T47D (cell line): ENCODE measurements around the gene PRAMEF18.
"Not testable (repeated sequence)": the region's sequence is repeated elsewhere in the genome, so short reads cannot be mapped to it uniquely, and the experiment has no call there.

Experiments
- DNase-seq, 2 experiments: peaks; one replicate each; pipeline versions ENCODE4 v3.0.0 to v3.0.0-alpha.2; 2011 to 2012; ENCODE audit warnings: low read depth in 1 of 2, low spot score in 1 of 2
- in situ Hi-C: cut with HindIII; loops from 2 replicates; pipeline ENCODE4 v1.10.0; 2016; ENCODE audit warnings: low sequenced_read_pairs, low pct_unique_long_range_greater_than_20kb

Gene PRAMEF18, protein sequence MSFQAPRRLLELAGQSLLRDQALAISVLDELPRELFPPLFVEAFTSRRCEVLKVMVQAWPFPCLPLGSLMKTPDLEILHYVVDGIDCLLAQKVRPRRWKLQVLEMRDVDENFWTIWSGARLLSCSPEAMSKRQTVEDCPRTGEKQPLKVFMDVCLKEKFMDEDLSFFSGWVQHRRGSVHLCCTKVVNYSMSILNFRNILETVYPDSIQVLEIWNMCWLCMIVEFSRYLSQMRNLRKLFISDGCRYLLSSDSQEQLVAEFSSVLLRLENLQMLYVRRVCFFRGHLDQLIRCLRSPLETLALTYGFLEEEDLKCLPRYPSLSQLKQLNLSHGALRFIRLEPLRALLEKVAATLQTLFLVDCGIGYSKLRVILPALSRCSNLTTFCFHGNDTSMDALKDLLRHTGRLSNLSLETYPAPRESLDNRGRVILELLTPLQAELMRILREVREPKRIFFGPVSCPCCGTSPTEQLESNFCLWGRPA

DNA sequence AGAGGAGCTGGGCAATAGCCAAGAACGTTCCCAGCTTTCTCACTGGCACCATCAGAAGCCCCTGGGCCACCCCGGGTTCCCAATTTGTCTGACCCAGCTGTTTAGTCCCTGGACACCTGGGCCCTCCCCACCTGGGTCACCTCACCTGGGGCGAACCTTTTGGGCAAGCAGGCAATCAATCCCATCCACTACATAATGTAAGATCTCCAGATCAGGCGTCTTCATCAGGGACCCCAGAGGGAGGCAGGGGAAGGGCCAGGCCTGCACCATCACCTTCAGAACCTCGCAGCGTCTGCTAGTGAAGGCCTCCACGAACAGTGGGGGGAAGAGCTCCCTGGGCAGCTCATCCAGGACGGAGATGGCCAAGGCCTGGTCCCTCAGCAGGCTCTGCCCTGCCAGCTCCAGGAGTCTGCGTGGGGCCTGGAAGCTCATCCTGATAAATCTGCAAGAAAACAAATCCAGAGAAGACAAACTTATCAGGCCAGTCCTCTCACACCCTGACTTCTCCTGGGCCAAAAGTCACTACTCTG is at the start of gene PRAMEF18:
TSS of gene PRAMEF18 (minus strand) at position 480 of the 530 bp plus-strand sequence. CDS start at position 432, 48 bp downstream.
- DNase-seq, in situ Hi-C loops: not testable (repeated sequence)

DNA sequence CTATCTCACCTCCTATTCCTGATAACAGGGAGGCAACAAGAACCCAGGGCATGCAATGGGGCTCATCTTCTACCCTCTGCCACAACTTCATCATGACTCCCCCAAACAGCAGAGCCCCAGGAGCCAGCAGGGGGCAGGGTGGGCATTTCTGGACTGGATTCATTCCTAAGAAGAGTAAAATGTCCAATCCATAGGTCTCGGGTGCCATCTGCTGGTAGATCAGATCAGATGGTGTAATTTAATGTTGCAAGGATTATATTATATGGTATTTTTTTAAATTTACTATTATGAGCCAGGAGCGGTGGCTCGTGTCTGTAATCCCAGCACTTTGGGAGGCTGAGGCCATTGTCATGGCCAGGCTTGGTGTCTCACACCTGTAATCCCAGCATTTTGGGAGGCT is 39.2 kb upstream of the PRAMEF18 start:
- DNase-seq, in situ Hi-C loops: not testable (repeated sequence)

DNA sequence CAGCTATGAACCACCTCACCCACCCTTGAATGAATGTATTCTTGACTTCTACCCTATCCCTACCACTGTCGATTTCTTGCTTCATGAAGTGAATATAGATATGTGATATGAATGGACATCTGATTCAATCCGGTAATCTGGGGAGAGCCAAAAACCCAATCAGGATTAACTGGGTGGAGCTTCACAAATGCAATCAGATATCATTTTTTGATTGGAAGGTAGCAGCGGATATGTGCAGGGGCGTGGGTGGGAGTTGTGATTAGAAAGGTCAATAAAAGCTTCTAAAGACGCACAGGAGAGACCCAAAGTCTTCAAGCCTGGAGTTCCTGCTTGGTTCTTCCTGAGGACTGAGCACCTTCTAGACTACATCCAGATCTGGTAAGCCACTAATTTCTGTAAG is 27.9 kb upstream of the PRAMEF18 start, which contains the start of gene PRAMEF5:
TSS of gene PRAMEF5 (plus strand) at position 301 of the 400 bp plus-strand sequence. CDS start 5,071 bp downstream, outside the sequence.
- in situ Hi-C loops, DNase-seq: not testable (repeated sequence)

DNA sequence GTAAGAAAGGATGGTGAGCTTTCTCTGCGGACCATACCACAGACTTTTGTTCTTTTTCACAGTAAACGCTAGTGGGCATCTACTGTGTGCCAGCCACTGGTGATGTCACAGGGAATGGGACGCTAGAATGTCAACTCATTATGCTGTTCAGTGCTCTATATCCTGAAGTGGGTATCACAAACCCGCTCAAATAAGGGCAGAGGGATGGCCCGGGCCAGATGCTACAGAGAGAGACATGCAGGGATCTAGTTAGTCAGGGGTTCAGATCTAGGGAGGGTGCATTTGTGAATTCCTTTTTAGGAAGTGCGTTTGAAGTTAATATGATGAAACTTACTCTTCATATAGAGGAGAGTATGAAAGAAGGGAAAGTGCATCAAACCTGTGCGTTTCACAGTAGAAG is 21.2 kb upstream of the PRAMEF18 start:
- DNase-seq, in situ Hi-C loops: not testable (repeated sequence)

DNA sequence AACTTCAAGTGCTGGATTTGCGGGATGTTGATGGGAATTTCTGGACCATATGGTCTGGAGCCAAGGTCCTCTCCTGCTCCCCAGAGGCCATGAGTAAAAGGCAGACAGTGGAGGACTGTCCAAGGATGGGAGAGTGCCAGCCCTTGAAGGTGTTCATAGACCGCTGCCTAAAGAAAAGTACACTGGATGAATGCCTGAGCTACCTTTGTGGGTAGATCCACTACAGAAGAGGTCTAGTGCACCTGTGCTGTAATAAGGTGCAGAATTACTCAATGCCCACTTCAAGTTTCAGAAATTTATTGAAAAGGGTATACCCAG is 20.6 kb upstream of the PRAMEF18 start:
- DNase-seq, in situ Hi-C loops: not testable (repeated sequence)

DNA sequence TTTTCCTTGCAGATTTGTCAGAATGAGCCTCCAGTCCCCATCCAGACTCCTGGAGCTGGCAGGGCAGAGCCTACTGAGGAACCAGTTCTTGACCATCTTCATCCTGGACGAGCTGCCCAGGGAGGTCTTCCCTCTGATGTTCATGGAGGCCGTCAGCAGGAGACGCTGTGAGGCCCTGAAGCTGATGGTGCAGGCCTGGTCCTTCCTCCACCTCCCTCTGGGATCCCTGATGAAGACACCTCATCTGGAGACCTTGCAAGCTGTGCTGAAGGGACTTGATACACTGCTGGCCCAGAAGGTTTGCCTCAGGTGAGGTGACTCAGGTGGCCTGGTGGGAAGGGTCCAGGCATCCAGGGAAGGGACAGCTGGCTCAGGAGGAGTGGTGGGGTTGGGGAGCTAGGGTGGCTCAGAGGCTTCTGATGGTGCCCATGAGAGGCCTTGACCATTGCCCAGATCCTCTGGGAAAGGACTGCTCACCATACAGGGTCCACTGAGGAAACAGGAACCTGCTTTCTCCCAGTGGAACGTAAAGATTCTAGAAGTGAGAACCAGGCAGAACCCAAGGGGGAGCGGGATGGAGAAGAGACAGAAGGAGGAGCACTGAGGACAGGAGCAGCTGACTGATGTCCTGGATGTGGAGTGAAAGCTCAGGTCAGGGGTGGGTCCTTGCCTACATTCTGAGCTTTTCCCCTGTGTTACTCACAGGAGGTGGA is 20.0 kb upstream of the PRAMEF18 start:
- in situ Hi-C loops, DNase-seq: not testable (repeated sequence)

DNA sequence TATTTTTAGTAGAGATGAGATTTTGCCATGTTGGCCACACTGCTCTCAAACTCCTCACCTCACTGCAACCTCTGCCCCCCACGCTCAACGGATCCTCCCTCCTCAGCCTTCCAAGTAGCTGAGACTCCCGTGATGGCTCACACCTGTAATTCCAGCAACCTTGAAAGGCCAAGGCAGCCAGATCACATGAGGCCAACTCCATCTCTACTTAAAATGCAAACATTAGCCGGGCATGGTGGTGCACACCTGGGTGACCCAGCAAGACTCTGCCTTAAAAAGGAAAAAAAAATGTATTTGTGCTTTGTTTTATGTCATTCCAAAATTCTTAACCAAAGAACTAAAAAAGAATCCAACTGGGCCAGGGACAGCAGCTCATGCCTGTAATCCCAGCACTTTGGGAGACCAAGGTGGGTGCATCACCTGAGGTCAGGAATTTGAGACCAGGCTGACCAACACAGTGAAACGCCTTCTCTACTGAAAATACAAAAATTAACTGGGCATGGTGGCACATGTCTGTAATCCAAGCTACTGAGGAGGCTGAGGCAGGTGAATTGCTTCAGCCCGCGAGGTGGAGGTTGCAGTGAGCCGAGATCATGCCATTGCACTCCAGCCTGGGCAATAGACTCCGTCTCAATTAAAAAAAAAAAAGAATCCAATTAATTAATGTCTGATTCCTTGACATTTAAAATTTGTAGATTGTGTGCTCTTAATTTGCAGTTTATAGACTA is 17.7 kb upstream of the PRAMEF18 start:
- DNase-seq, in situ Hi-C loops: not testable (repeated sequence)

DNA sequence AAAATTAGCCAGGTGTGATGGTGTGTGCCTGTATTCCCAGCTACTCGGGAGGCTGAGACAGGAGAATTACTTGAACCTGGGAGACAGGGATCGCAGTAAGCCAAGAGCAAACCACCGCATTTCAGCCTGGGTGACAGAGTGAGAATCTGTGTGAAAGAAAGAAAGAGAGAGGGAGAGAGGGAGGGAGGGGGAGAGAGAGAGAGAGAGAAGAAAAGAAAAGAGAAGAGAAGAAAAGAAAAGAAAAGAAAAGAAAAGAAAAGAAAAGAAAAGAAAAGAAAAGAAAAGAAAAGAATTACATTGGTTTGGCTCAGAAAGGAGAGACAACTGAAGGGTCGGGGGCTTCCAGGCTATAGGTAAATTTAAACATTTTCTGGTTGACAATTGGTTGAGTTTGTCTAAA is 13.7 kb upstream of the PRAMEF18 start:
- DNase-seq, in situ Hi-C loops: not testable (repeated sequence)

DNA sequence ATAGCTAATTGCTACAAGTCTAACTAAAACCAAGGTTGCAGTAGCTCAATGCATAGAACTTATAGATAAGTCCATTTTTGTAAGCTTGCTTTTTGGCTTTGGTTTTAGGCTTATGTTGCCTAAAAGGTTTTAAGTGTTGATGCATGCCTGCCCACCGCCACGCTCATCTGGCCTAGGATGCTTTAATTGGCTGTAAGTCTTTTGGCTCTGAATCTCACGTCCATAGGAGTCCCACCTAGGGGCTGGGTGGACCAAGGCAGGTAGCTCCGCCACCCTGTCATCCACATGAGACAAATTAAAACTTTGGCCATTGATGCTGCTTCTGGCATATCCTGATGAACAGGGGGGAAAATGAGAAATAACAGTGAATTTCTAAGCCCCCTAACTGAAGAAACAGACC is 11.6 kb upstream of the PRAMEF18 start:
- in situ Hi-C loops, DNase-seq: not testable (repeated sequence)

DNA sequence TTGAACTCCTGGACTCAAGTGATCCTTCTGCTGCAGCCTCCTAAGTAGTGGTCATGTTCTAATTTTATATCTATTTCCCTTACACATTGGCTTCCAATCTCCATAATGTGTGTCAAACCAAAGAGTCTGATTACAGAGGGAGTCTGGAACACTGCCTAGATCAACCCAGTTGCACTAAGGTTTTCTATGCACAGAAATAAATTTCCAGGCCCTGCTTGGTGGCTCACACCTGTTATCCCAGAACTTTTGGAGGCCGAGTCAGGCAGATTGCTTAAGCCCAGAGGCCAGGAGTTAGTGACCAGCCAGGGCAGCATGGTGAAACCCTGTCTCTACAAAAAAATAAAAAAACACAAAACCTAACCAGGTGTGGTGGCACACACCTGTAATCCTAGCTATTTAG is 8.1 kb upstream of the PRAMEF18 start:
- DNase-seq, in situ Hi-C loops: not testable (repeated sequence)

DNA sequence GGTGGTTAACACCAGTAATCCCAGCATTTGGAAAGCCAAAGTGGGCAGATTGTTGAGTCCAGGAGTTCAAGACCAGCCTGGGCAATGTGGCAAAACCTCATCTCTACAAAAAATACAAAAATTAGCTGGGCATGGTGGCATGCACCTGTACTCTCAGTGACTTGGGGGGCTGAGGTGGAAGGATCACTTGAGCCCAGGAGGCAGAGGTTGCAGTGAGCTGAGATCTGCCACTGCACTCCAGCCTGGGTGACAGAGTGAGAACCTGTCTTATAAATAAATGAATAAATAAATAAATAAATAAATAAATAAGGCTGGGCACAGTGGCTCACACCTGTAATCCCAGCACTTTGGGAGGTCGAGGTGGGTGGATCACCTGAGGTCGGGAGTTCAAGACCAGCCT is 6.1 kb upstream of the PRAMEF18 start:
- in situ Hi-C loops, DNase-seq: not testable (repeated sequence)

DNA sequence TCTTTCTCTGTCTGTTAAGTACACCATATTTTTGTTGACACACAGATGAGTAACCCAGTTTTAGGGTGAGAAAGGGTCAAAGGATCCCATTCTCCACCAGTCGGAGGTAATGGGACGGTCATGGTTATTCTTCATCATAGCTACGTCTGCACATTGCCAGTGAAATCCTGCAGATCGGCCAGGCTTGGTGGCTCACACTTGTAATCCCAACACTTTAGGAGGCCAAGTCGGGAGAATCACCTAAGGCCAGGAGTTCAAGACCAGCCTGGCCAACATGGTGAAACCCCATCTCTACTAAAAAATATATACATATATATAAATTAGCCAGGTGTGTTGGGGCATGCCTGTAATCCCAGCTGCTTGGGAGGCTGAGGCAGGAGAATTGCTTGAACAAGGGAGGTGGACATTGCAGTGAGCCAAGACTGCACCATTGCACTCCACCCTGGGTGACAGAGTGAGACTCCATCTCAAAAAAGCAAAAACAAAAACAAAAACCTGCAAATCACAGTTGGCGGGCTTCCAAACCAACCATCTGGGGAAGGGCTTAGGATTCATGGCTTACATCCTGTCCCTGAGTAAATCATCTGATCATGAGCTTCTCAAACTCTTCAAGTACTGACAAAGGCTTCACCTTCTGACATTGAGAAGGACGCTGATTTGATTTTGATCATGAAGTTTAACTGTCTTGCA is 5.3 kb upstream of the PRAMEF18 start:
- DNase-seq, in situ Hi-C loops: not testable (repeated sequence)

DNA sequence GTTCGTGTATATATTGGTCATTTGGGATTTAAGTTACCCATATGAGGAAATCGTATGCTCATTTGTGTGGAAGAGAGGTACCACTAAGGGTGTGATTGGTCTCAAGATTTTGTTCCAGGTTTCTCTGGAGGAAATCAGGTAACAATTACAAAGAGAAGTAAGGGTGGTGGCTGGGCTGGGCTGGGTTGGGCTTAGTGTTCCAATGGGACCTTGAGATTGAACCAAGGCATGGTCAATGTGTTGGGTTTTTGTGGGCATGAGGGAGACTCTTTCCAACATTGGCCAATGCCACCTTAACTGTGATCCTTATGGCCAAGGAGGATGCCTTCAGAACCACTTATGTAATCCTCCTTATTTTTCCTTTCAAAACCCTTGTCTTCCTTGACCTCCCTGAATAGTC is 4.6 kb upstream of the PRAMEF18 start:
- in situ Hi-C loops, DNase-seq: not testable (repeated sequence)

DNA sequence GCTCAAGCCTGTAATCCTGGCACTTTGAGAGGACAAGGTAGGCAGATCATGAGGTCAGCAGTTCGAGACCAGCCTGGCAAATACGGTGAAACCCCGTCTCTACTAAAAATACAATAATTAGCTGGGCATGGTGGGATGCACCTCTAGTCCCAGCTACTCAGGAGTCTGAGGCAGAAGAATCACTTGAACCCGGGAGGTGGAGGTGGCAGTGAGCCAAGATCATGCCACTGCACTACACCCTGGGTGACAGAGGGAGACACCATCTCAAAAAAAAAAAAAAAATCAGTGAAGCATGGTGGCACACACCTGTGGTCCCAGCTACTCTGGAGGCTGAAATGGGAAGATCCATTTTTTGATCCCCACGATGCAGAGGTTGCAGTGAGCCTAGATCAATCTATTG is 4.1 kb upstream of the PRAMEF18 start:
- in situ Hi-C loops, DNase-seq: not testable (repeated sequence)
